K562 (cell line): ENCODE measurements around the gene LHB. TPM values are rescaled to one million over a fixed set of nuclear protein-coding genes. Genes with fewer than 3 reads are reported as not detected.
A peak's percentile ranks its signal among the peaks of the same experiment; 100 is the strongest.

Source experiments
- ARHGAP35 ChIP-seq: fragments of 450-650 bp; IDR thresholded peaks from 2 replicates; pipeline ENCODE4 v1.6.1; 2018; ENCODE audit not compliant: partially characterized antibody
- ARID2 ChIP-seq: fragments of 450-650 bp; IDR thresholded peaks from 2 replicates; pipeline ENCODE4 v1.6.1; 2017; ENCODE audit warnings: antibody characterized with exemption, mild to moderate bottlenecking
- ATF7 ChIP-seq: fragments of 450-650 bp; IDR thresholded peaks from 2 replicates; pipeline ENCODE4 v1.7.1; 2014; ENCODE audit warnings: mild to moderate bottlenecking, moderate library complexity
- C11orf30 ChIP-seq: fragments of 450-650 bp; IDR thresholded peaks from 2 replicates; pipeline ENCODE4 v1.6.1; 2016; ENCODE audit warnings: low read depth, mild to moderate bottlenecking
- CAMTA2 ChIP-seq: fragments of 250-450 bp; sonication (Bioruptor Pico); conservative IDR thresholded peaks from 2 replicates; pipeline ENCODE4 v1.5.1; 2022
- CCNT2 ChIP-seq: IDR thresholded peaks from 2 replicates; pipeline ENCODE4 v1.6.1; 2011; ENCODE audit warnings: borderline replicate concordance, low read depth, mild to moderate bottlenecking, moderate library complexity, mixed read lengths, low read length; ENCODE audit not compliant: insufficient read length; ENCODE audit errors: extremely low read depth
- CHD2 ChIP-seq: IDR thresholded peaks from 2 replicates; pipeline ENCODE4 v1.6.1; 2011; ENCODE audit warnings: low read depth, low read length
- ELF2 ChIP-seq: fragments of 250-450 bp; sonication (Bioruptor Pico); IDR thresholded peaks from 2 replicates; pipeline ENCODE4 v1.5.0; 2021; ENCODE audit warnings: mild to moderate bottlenecking
- GATAD2B ChIP-seq: fragments of 450-650 bp; IDR thresholded peaks from 2 replicates; pipeline ENCODE4 v1.6.1; 2017; ENCODE audit warnings: mild to moderate bottlenecking, borderline replicate concordance
- HDAC1 ChIP-seq, 2 experiments: fragments of 450-650 bp; IDR thresholded peaks; 2 replicates each; pipeline ENCODE4 v1.6.1; 2016 to 2017; ENCODE audit warnings: inconsistent platforms in 1 of 2, mild to moderate bottlenecking in 1 of 2, moderate library complexity in 1 of 2
- HMG20A ChIP-seq: fragments of 450-650 bp; formaldehyde crosslinking; conservative IDR thresholded peaks from 2 replicates; pipeline ENCODE4 v1.4.0; 2020; ENCODE audit warnings: mild to moderate bottlenecking, mixed read lengths
- HOXB6 ChIP-seq: fragments of 250-450 bp; sonication (Bioruptor Pico); IDR thresholded peaks from 2 replicates; pipeline ENCODE4 v1.5.1; 2022; ENCODE audit warnings: mild to moderate bottlenecking, borderline replicate concordance
- KAT7 ChIP-seq: sonication (generic); formaldehyde crosslinking; IDR thresholded peaks from 2 replicates; pipeline ENCODE4 v1.8.0; 2022; ENCODE audit warnings: missing genetic modification reagents, mild to moderate bottlenecking, borderline replicate concordance
- KAT8 ChIP-seq: fragments of 450-650 bp; IDR thresholded peaks from 2 replicates; pipeline ENCODE4 v1.6.1; 2016; ENCODE audit warnings: low read depth, mild to moderate bottlenecking
- NFRKB ChIP-seq: fragments of 450-650 bp; IDR thresholded peaks from 2 replicates; pipeline ENCODE4 v1.6.1; 2016; ENCODE audit warnings: low read depth
- PTRF ChIP-seq: fragments of 450-650 bp; IDR thresholded peaks from 2 replicates; pipeline ENCODE4 v1.6.1; 2016; ENCODE audit warnings: mild to moderate bottlenecking, missing genetic modification characterization, missing compliant biosample characterization
- RBM39 ChIP-seq: fragments of 200-400 bp; formaldehyde crosslinking; optimal IDR thresholded peaks from 2 replicates; pipeline ENCODE3; 2018; ENCODE audit warnings: low read depth, low read length
- SIRT6 ChIP-seq: IDR thresholded peaks from one replicate; pipeline ENCODE4 v1.6.1; 2012; ENCODE audit warnings: low read depth, mild to moderate bottlenecking, control low read depth, inconsistent platforms, low read length, moderate library complexity
- SRSF1 ChIP-seq: fragments of 200-400 bp; formaldehyde crosslinking; IDR thresholded peaks from 2 replicates; pipeline ENCODE4 v1.6.1; 2017; ENCODE audit warnings: mild to moderate bottlenecking, low read depth, low read length, moderate library complexity
- ZBTB34 ChIP-seq: fragments of 250-450 bp; sonication (Bioruptor Pico); IDR thresholded peaks from 2 replicates; pipeline ENCODE4 v1.8.0; 2021; ENCODE audit warnings: mild to moderate bottlenecking, moderate library complexity
- ZBTB7A ChIP-seq: IDR thresholded peaks from 2 replicates; pipeline ENCODE4 v1.6.1; 2011; ENCODE audit warnings: low read depth, mild to moderate bottlenecking, low read length, moderate library complexity, borderline replicate concordance; ENCODE audit not compliant: control insufficient read depth
- ZFP30 ChIP-seq: fragments of 250-450 bp; sonication (Bioruptor Pico); IDR thresholded peaks from 2 replicates; pipeline ENCODE4 v1.8.0; 2022; ENCODE audit warnings: moderate library complexity, mild to moderate bottlenecking, inconsistent platforms, borderline replicate concordance
- ZKSCAN8 ChIP-seq: fragments of 200-800 bp; sonication (Bioruptor generic); IDR thresholded peaks from 2 replicates; pipeline ENCODE4 v1.6.1; 2016; ENCODE audit warnings: missing genetic modification characterization, missing compliant biosample characterization
- ZNF217 ChIP-seq: sonication (generic); formaldehyde crosslinking; IDR thresholded peaks from 2 replicates; pipeline ENCODE4 v1.8.0; 2022; ENCODE audit warnings: mild to moderate bottlenecking, missing genetic modification reagents
- ZNF444 ChIP-seq: fragments of 250-450 bp; sonication (Bioruptor Pico); IDR thresholded peaks from 2 replicates; pipeline ENCODE4 v1.4.0; 2020; ENCODE audit warnings: mild to moderate bottlenecking, moderate library complexity
- ZNF507 ChIP-seq: conservative IDR thresholded peaks from 2 replicates; pipeline ENCODE4 v1.6.1; 2017; ENCODE audit warnings: missing genetic modification characterization, missing compliant biosample characterization
- ZNF766 ChIP-seq: fragments of 200-800 bp; sonication (Bioruptor generic); conservative IDR thresholded peaks from 2 replicates; pipeline ENCODE4 v1.6.1; 2016; ENCODE audit warnings: missing genetic modification characterization, missing compliant biosample characterization
- polyA plus RNA-seq, 8 experiments: library from polyadenylated mRNA; depleted of rRNA in 4 of 8; stranded (reverse) in 5 of 8; unstranded in 3 of 8; fragments of >200 nt; fragmentation: Nextera tagmentation in 2 of 8; fragmentation: Illumina TruSeq in 1 of 8; extraction: Ambion mirVana in 2 of 8; extraction: Trizol in 1 of 8; gene quantifications; 2 replicates each; pipeline versions ENCODE4 v1.2.1 to v1.2.3, GENCODE V29; 2011 to 2014; ENCODE audit warnings: inconsistent platforms in 1 of 8, missing spikeins in 1 of 8
- total RNA-seq, 7 experiments: library from RNA; depleted of rRNA in 6 of 7; stranded (reverse); fragments of >200 nt in 6 of 7; fragmentation: Illumina TruSeq in 2 of 7; extraction: Trizol in 2 of 7; gene quantifications; 2 replicates each; pipeline versions ENCODE4 v1.2.1 to v1.2.3, GENCODE V29; 2011 to 2021; ENCODE audit warnings: low replicate concordance in 1 of 7
- TF ChIP-seq, protein P1 (sequence below): fragments of 450-650 bp; IDR thresholded peaks from 2 replicates; pipeline ENCODE4 v1.6.1; 2018; ENCODE audit warnings: mild to moderate bottlenecking, low read depth; ENCODE audit not compliant: partially characterized antibody
- TF ChIP-seq, protein P2 (sequence below): sonication (generic); formaldehyde crosslinking; IDR thresholded peaks from 2 replicates; pipeline ENCODE4 v1.8.0; 2022; ENCODE audit warnings: mild to moderate bottlenecking, missing genetic modification reagents

Gene LHB
- total and polyA plus RNA-seq, 9 of the 15 experiments (the other 6 are each of a cell fraction or from before 2014, with no cell fraction given), result 0.54 TPM; not detected in 8

GRCh38 chr19:48994035-48994386 is 22.9 kb downstream of the LHB start (continued):
- TF ChIP-seq, protein P1, sequence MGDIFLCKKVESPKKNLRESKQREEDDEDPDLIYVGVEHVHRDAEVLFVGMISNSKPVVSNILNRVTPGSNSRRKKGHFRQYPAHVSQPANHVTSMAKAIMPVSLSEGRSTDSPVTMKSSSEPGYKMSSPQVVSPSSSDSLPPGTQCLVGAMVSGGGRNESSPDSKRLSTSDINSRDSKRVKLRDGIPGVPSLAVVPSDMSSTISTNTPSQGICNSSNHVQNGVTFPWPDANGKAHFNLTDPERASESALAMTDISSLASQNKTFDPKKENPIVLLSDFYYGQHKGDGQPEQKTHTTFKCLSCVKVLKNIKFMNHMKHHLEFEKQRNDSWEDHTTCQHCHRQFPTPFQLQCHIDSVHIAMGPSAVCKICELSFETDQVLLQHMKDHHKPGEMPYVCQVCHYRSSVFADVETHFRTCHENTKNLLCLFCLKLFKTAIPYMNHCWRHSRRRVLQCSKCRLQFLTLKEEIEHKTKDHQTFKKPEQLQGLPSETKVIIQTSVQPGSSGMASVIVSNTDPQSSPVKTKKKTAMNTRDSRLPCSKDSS, result no peak
- TF ChIP-seq C11orf30, result peak; percentile 3; the same call in 1 of the 2 replicates
- TF ChIP-seq ZFP30 (CRISPR knock-in tag), result no peak
- TF ChIP-seq ZNF766 (CRISPR knock-in tag), result no peak
- TF ChIP-seq KAT8, result no peak
- TF ChIP-seq SIRT6, result no peak
- TF ChIP-seq PTRF (tag), result no peak
- TF ChIP-seq ZKSCAN8 (CRISPR knock-in tag), result no peak
- TF ChIP-seq NFRKB, result peak; percentile 16; the same call in 1 of the 2 replicates
- TF ChIP-seq CHD2, result 0 out of 2 replicates have a peak, but pooled peaks have one; percentile 0
- TF ChIP-seq RBM39, result no peak
- TF ChIP-seq HMG20A (CRISPR knock-in tag), result no peak
- no peak for TF ChIP-seq HDAC1 (IDR thresholded peaks at IDR 0.05)
- no peak for TF ChIP-seq ZBTB34 (CRISPR knock-in tag)
- TF ChIP-seq ARID2, result no peak
- TF ChIP-seq ATF7, result no peak
- TF ChIP-seq GATAD2B, result no peak
- TF ChIP-seq ZNF444 (CRISPR knock-in tag), result no peak
- TF ChIP-seq SRSF1, result no peak
- no peak for TF ChIP-seq ZNF507 (tag)
- TF ChIP-seq, protein P2, sequence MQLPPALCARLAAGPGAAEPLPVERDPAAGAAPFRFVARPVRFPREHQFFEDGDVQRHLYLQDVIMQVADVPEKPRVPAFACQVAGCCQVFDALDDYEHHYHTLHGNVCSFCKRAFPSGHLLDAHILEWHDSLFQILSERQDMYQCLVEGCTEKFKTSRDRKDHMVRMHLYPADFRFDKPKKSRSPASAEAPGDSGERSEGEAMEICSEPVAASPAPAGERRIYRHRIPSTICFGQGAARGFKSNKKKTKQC (CRISPR knock-in tag), result 0 out of 2 replicates have a peak, but pooled peaks have one; percentile 48
- TF ChIP-seq CAMTA2 (CRISPR knock-in tag), result no peak
- no peak for TF ChIP-seq ARHGAP35
- no peak for TF ChIP-seq CCNT2
- 0 out of 2 replicates have a peak, but pooled peaks have one; percentile 31 for TF ChIP-seq ZBTB7A
- TF ChIP-seq HOXB6 (CRISPR knock-in tag), result no peak
- no peak for TF ChIP-seq ELF2 (CRISPR knock-in tag)
- no peak for TF ChIP-seq KAT7
- no peak for TF ChIP-seq ZNF217 (CRISPR knock-in tag)
